A673 (cell line): Measurements from ENCODE around the gene SMIM28. TPM values are rescaled to one million over a fixed set of nuclear protein-coding genes. Genes with fewer than 3 reads are reported as not detected.
"Not testable (repeated sequence)": the region's sequence is repeated elsewhere in the genome, so short reads cannot be mapped to it uniquely, and the experiment has no call there.

ENCODE experiments used
- BruUV-seq: library from RNA; stranded (reverse); fragments of 400-500 nt; replicated peaks from 2 replicates; lab custom pipeline; 2021; lab: Mats Ljungman, UMichigan
- CTCF ChIA-PET: fragments of 300-600 bp; sonication (Branson Sonifier 250); formaldehyde crosslinking; loops from one replicate; lab custom pipeline; 2022; ENCODE audit warnings: antibody characterized with exemption; lab: Charles Lee
- POLR2A ChIA-PET: fragments of 300-600 bp; sonication (Branson Sonifier 250); formaldehyde crosslinking; loops from one replicate; lab custom pipeline; 2022; ENCODE audit warnings: antibody characterized with exemption; ENCODE audit not compliant: low non-redundant PET; lab: Charles Lee
- DNase-seq: peaks from one replicate; pipeline ENCODE4 v3.0.0-alpha.2; 2015; ENCODE audit warnings: low spot score
- H3K27ac ChIP-seq: fragments of 200-600 bp; sonication (generic); 2 replicates; pipeline ENCODE4 v1.5.1; 2016; ENCODE audit warnings: mixed run types, low read depth, mild to moderate bottlenecking, mixed read lengths, antibody characterized with exemption, low read length; ENCODE audit not compliant: poor library complexity, severe bottlenecking
- H3K27me3 ChIP-seq: fragments of 200-600 bp; sonication (generic); replicated peaks from 2 replicates; pipeline ENCODE4 v1.6.1; 2017; ENCODE audit warnings: mixed run types, low read depth, mild to moderate bottlenecking, mixed read lengths, antibody characterized with exemption, low read length; ENCODE audit not compliant: insufficient read depth, poor library complexity
- H3K36me3 ChIP-seq: fragments of 200-600 bp; sonication (generic); 2 replicates; pipeline ENCODE4 v1.6.1; 2016; ENCODE audit warnings: mixed run types, mild to moderate bottlenecking, mixed read lengths, antibody characterized with exemption, low read length; ENCODE audit not compliant: insufficient read depth, poor library complexity, severe bottlenecking
- H3K4me1 ChIP-seq: fragments of 200-600 bp; sonication (generic); 2 replicates; pipeline ENCODE4 v1.6.1; 2017; ENCODE audit warnings: mixed run types, mild to moderate bottlenecking, mixed read lengths, antibody characterized with exemption, low read length; ENCODE audit not compliant: insufficient read depth, poor library complexity, severe bottlenecking
- H3K4me3 ChIP-seq: fragments of 200-600 bp; sonication (generic); 2 replicates; pipeline ENCODE4 v1.5.1; 2016; ENCODE audit warnings: low read depth, mixed run types, mild to moderate bottlenecking, mixed read lengths, low read length; ENCODE audit not compliant: poor library complexity, severe bottlenecking
- H3K9me3 ChIP-seq: fragments of 200-600 bp; sonication (generic); 2 replicates; pipeline ENCODE4 v1.6.1; 2016; ENCODE audit warnings: mixed run types, low read depth, mild to moderate bottlenecking, mixed read lengths, antibody characterized with exemption, low read length; ENCODE audit not compliant: poor library complexity, severe bottlenecking
- CTCF ChIP-seq: fragments of 300-800, 200-600 bp; sonication (generic); conservative IDR thresholded peaks from 2 replicates; pipeline ENCODE4 v1.5.1; 2017; ENCODE audit warnings: low read depth, mild to moderate bottlenecking, antibody characterized with exemption, low read length, moderate library complexity, mixed read lengths
- EZH2 ChIP-seq: fragments of 200-600 bp; sonication (generic); IDR thresholded peaks from 2 replicates; pipeline ENCODE4 v1.6.1; 2017; ENCODE audit warnings: borderline replicate concordance, low read depth, mild to moderate bottlenecking, mixed read lengths, antibody characterized with exemption, low read length; ENCODE audit not compliant: poor library complexity, severe bottlenecking
- intact Hi-C: fragments of 100-400 bp; cut with micrococcal nuclease; formaldehyde crosslinking; loops from one replicate; pipeline ENCODE4 v1.10.0; 2022; ENCODE audit not compliant: unreplicated experiment
- total RNA-seq: library from RNA; stranded (reverse); gene quantifications from 2 replicates; pipeline ENCODE4 v1.2.3, GENCODE V29; 2021

Gene SMIM28
- total RNA-seq, 1 experiment from 2014 or later, result not detected

GRCh38 chr6:138424004-138424904 is 46.5 kb downstream of the SMIM28 start:
- Histone ChIP-seq H3K4me1 (no peaks in the 10 kb centered on the region), H3K9me3 (no peaks in the 10 kb centered on the region), H3K27me3 (no peaks in the 10 kb centered on the region), H3K4me3 (no peak overlapping the region), H3K36me3 (no peaks in the 10 kb centered on the region), H3K27ac (no peak overlapping the region)
- ChIA-PET POLR2A (no interaction called here), CTCF (no interaction called here)
- no TSS peak for BruUV-seq
- intact Hi-C loops, result no loop called here
- no peak for TF ChIP-seq EZH2
- no peak for TF ChIP-seq CTCF
- DNase-seq, result no peak

GRCh38 chr6:138425256-138425655 is 47.6 kb downstream of the SMIM28 start:
- POLR2A ChIA-PET, H3K4me1 ChIP-seq, H3K36me3 ChIP-seq, CTCF ChIA-PET, H3K4me3 ChIP-seq, H3K9me3 ChIP-seq, H3K27me3 ChIP-seq, intact Hi-C loops, BruUV-seq, DNase-seq, H3K27ac ChIP-seq: not testable (repeated sequence)

GRCh38 chr6:138426500-138427123 is 48.9 kb downstream of the SMIM28 start:
- CTCF ChIA-PET, result no interaction called here
- Histone ChIP-seq H3K27ac (no peak overlapping the region), H3K36me3 (no peaks in the 10 kb centered on the region), H3K4me3 (no peak overlapping the region), H3K4me1 (no peaks in the 10 kb centered on the region), H3K9me3 (no peaks in the 10 kb centered on the region), H3K27me3 (no peaks in the 10 kb centered on the region)
- intact Hi-C loops, result no loop called here
- no peak for DNase-seq
- BruUV-seq, result no TSS peak
- TF ChIP-seq CTCF (no peak), EZH2 (no peak)
- POLR2A ChIA-PET, result no interaction called here
